Stimulated activated CD4-positive, alpha-beta T cell treated with anti-CD3 and anti-CD28 coated beads, Interleukin-15, amount 100 ng/mL, for 48 hours (primary cell): ENCODE data around the gene PCSK7.
"Not testable (repeated sequence)": the region's sequence is repeated elsewhere in the genome, so short reads cannot be mapped to it uniquely, and the experiment has no call there.

Experiments
- DNase-seq, 2 donors: peaks; one replicate each; pipeline ENCODE4 v3.0.0-alpha.2; 2020; ENCODE audit warnings: low read depth in 2 of 2

The PCSK7 gene

GRCh38 chr11:117217141-117218084 is 14.5 kb downstream of the PCSK7 start:
- DNase-seq: no peak

GRCh38 chr11:117214404-117215110 is 17.3 kb downstream of the PCSK7 start:
- DNase-seq: no peak

GRCh38 chr11:117212697-117213355 is 19.0 kb downstream of the PCSK7 start:
- no peak for DNase-seq

GRCh38 chr11:117210620-117211019 is 21.3 kb downstream of the PCSK7 start:
- DNase-seq: no peak

- not testable (repeated sequence) for DNase-seq
These were observed 22.3 kb downstream of the PCSK7 start for GRCh38 chr11:117209351-117210125.

- DNase-seq: not testable (repeated sequence)
These were observed 23.2 kb downstream of the PCSK7 start for GRCh38 chr11:117208710-117209109.

GRCh38 chr11:117207481-117207880 is 24.4 kb downstream of the PCSK7 start:
- not testable (repeated sequence) for DNase-seq

- not testable (repeated sequence) for DNase-seq
These were observed 25.0 kb downstream of the PCSK7 start for GRCh38 chr11:117206859-117207258.

- DNase-seq: not testable (repeated sequence)
These were observed 25.8 kb downstream of the PCSK7 start for GRCh38 chr11:117206111-117206510.

GRCh38 chr11:117205211-117205818 is 26.6 kb downstream of the PCSK7 start:
- no peak for DNase-seq

- DNase-seq: no peak
These were observed 27.4 kb downstream of the PCSK7 start for GRCh38 chr11:117204283-117205080.

GRCh38 chr11:117203069-117203407 is 28.8 kb downstream of the PCSK7 start:
- no peak for DNase-seq

- no peak for DNase-seq
These were observed 29.3 kb downstream of the PCSK7 start for GRCh38 chr11:117202386-117203068.

GRCh38 chr11:117201658-117202305 is 30.1 kb downstream of the PCSK7 start:
- no peak for DNase-seq

- DNase-seq: no peak
These were observed 30.8 kb downstream of the PCSK7 start for GRCh38 chr11:117200813-117201657.

- no peak for DNase-seq
These were observed 31.7 kb downstream of the PCSK7 start for GRCh38 chr11:117199916-117200812.
